GM19238 (cell line): Measurements from ENCODE around the gene MSI2.
A peak's percentile ranks its signal among the peaks of the same experiment; 100 is the strongest.

Experiments used
- DNase-seq: peaks from one replicate; pipeline ENCODE4 v3.0.0; 2011; ENCODE audit warnings: low spot score; ENCODE audit not compliant: insufficient read length

MSI2 gene

GRCh38 chr17:57696050-57696449, 439.7 kb downstream of the MSI2 start:
- no peak for DNase-seq

DNA sequence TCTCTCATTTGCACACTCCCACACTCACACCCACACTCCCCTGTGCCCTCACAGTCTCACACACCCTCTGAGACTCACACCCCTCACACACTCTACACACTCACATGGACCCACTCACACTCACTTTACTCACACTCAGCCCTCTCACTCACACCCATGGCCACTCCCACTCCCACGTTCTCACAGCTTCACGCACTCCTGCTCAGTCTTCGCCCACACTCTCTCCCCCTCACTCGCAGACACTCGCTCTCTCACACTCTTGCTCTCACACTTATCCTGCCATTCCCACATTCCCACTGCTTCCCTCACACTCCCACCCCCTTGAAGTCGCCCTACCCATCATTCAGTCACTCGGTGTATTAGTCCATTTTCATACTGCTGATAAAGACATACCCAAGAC, 440.9 kb downstream of the MSI2 start:
- no peak for DNase-seq

GRCh38 chr17:57697891-57698711, 441.8 kb downstream of the MSI2 start:
- DNase-seq: no peak

DNA sequence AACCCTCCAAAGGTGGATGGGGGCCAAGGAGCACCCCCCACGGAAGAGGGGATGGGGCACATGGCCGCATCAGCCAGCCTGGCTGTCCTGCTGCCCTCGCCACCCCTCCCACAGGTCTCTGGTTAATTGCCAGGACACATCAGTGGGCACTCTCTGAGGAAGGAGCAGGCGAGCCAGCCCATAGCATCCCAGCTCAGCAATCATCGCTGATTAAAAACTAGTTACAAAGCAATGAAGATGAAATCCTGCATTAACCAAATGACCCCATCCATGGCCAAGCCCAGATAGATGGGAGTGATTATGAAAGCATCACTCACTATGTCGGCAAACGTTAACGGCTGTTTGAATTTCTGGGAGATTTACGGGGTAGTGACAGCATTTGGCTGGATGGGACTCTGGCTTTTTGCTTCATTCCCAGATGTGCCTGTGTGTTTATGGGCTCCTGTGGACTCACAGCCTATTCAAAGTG, 443.5 kb downstream of the MSI2 start:
- DNase-seq: no peak

- DNase-seq: no peak
These were observed 444.8 kb downstream of the MSI2 start for GRCh38 chr17:57701124-57701523.

- no peak for DNase-seq
These were observed 446.9 kb downstream of the MSI2 start for GRCh38 chr17:57703273-57703672.

DNA sequence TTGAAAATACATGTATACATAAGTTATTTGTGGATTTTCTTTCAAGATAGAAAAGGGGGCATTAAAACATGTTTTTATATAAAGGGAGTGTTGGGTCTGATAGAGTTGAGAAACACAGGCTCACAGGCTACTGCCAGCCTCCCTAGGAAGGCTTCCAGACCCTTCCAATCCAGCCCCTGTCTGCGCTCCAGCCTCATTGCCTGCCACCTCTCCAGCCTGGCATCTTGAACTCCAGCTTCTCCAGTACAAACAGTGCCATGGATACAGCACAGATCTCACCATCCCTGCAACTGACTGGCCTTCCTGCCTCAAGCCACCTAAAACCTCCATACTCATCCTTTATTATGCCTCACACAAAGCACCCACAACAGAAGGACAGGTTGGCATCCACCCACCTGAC, 448.1 kb downstream of the MSI2 start:
- no peak for DNase-seq

DNA sequence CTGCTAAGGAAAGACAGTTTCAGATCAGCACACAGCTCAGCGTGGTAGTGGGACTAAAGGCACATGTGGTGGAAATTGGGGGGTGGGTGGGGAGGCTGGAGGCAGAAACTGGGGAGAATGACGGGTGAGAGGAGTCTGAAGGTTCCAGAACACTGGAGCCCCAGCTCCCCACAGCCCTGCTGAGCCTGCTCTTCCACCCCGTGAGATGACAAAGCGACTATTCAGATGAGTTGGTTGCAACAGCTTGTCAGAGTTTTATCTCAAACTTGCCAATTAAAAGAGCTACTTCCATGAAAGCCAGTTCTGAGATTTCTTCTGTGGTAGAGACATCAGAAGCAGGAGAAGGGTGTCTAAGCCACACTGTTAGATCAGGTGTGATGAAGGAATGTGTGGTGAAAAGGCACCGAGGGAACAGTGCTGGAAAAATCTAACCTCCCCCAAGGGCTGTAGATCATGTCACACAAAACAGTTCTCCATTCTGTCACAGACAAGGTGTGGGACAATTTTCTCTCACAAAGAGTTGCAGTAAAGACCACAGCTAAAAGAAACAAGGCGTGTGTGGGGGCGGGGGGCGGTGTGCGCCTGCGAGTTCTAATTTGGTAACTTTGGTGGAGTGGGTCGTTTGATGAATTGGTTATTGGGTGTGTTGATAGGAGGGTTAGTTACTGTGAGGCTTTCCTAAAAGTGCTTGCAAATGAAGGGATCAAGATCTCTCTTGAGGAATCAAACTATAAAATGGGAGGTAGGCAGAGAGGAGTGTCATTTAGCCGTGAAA, 449.8 kb downstream of the MSI2 start:
- DNase-seq: no peak

- DNase-seq: no peak
These were observed 450.4 kb downstream of the MSI2 start for GRCh38 chr17:57706761-57707160.

GRCh38 chr17:57707892-57708291, 451.6 kb downstream of the MSI2 start:
- DNase-seq: no peak

DNA sequence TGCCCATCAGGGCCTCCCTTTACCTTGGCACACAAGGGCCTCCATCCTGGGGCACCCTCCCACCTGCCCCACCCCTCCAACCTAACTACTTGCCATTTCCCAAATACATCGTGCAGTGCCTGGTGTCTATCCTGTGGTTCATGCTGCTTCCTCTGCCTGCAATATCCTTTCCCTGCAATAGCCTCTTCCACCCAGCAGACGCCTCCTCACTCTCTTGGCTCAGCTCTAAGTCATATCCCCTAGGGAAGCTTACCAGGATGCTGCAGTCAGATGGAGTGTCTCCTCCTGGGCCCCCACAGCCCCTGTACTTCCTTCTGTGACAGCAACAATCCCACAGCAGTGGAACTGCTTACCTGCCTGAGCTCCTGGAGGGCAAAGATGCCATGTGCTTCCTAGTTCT, 452.1 kb downstream of the MSI2 start:
- no peak for DNase-seq

DNA sequence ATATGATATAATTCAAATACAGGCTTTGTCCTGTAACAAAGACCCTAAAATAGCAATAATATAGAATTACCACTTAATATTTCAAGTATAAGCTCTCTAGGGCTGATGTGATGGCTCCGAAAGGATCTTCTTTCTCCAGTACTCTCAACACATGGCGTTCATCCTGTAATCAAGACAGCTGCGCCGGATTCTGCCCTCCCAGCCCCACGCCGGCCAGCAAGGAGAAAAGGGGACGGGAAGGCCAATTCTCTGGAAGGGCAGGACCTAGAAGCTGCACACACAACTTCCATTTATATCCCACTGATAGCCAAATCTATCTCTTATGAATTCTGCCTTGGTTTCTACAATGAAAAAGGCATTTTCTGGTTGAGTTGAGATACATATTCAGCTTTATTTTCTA, 456.8 kb downstream of the MSI2 start:
- no peak for DNase-seq

DNA sequence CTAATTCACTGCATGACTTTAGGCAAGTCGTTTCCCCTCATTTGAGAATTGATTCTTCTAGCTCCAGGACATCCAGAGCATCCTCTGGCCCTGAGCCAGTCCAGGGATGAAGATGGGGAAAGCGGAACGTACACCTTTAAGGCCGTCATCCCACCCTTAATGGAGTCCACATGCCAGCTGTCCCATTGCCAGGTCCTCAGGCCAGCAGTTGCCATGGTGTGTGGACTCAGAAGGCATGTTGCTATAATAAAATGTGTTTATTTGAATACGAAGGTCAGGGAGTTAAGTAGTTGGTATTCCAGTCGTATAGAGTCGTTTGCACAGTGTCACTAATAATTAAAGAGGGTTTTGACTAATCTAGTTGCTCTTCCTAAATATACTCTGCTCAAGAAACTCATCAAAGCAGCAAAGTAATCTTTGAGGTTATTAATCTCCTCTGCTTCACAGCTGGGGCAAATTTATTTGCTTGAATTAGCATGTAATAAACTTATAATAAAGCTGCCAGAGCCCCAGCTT, 458.4 kb downstream of the MSI2 start:
- no peak for DNase-seq

GRCh38 chr17:57715981-57716380, 459.7 kb downstream of the MSI2 start:
- DNase-seq: no peak

- DNase-seq: no peak
These were observed 462.6 kb downstream of the MSI2 start for GRCh38 chr17:57718878-57719277.

- no peak for DNase-seq
These were observed 464.2 kb downstream of the MSI2 start for GRCh38 chr17:57720386-57721035.

- no peak for DNase-seq
These were observed 465.8 kb downstream of the MSI2 start for GRCh38 chr17:57721967-57722703.

- DNase-seq: no peak
These were observed 466.4 kb downstream of the MSI2 start for GRCh38 chr17:57722704-57723043.

GRCh38 chr17:57723427-57724025, 467.2 kb downstream of the MSI2 start:
- DNase-seq: no peak

- peak; percentile 52 for DNase-seq
These were observed 467.9 kb downstream of the MSI2 start for GRCh38 chr17:57724026-57724728.
